Activated gamma-delta T cell treated with anti-CD3 and anti-CD28 coated beads, Interleukin-2, amount 50 U/mL, for 16 hours (primary cell): ENCODE results near the gene TENM4.
"Not testable (repeated sequence)": the region's sequence is repeated elsewhere in the genome, so short reads cannot be mapped to it uniquely, and the experiment has no call there.

Source experiments
- DNase-seq: peaks from one replicate; pipeline ENCODE4 v3.0.0-alpha.2; 2020; ENCODE audit warnings: low read depth

Gene TENM4

GRCh38 chr11:79208126-79208525, 232.7 kb downstream of the TENM4 start:
- DNase-seq = no peak

GRCh38 chr11:79206951-79207350, 233.9 kb downstream of the TENM4 start:
- no peak for DNase-seq

DNA sequence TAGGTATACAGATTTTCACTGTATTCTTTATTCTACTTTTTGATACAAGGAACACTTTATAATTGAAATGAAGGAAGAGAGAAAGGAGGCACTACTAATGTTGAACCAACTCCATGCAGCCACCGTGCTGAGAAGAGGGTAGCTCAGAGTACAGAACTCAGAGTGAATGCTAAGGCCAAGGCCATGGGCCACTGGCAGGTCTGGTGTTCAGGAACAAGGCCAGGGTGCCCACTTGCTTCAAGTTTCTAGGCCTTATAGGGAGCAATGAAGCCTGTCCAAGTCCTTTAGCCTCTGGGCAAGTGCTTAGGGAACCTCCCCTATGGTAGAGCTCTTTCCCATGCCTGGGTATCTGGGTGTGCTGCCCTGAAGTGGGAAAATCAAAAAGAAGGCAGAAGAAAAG, 235.0 kb downstream of the TENM4 start:
- DNase-seq = no peak

GRCh38 chr11:79201677-79202347, 239.0 kb downstream of the TENM4 start:
- DNase-seq = no peak

GRCh38 chr11:79200398-79201070, 240.3 kb downstream of the TENM4 start:
- DNase-seq = no peak

- DNase-seq = no peak
Measured at GRCh38 chr11:79199729-79200354, 241.0 kb downstream of the TENM4 start.

- DNase-seq = no peak
Measured at GRCh38 chr11:79198898-79199250, 242.0 kb downstream of the TENM4 start.

GRCh38 chr11:79198203-79198897, 242.5 kb downstream of the TENM4 start:
- no peak for DNase-seq

DNA sequence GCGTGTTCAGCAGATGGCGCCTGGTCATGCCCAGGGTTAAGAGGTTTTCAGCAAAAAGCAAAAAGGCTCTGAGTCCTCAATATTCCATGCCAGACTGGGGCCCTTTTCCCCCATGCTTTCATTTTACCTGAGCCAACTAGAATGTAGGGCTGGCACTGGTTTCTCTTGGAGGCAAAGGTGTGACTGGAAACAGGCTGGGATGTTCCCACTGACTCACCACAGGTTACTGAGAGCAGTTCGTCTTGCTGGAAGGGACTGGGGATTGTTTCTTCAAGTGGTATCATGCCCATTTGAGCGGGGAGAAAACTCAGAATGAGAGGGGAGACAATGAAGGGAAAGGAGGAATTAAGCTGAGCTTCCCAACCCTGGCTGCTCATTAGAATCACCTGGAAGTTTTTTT, 243.9 kb downstream of the TENM4 start:
- no peak for DNase-seq

DNA sequence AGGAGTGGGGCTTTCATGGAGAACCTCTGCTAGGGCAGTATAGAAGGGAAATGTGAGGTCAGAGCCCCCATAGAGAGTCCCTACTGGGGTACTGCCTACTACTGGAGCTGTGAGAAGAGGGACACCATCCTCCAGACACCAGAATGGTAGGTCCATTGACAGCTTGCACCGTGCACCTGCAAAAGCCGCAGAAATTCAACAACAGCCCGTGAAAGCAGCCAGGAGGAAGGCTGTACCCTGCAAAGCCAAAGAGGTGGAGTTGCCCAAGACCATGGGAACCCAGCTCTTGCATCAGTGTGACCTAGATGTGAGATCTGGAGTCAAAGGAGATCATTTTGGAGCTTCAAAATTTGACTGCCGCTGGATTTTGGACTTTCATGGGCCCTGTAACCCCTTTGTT, 245.6 kb downstream of the TENM4 start:
- no peak for DNase-seq

DNA sequence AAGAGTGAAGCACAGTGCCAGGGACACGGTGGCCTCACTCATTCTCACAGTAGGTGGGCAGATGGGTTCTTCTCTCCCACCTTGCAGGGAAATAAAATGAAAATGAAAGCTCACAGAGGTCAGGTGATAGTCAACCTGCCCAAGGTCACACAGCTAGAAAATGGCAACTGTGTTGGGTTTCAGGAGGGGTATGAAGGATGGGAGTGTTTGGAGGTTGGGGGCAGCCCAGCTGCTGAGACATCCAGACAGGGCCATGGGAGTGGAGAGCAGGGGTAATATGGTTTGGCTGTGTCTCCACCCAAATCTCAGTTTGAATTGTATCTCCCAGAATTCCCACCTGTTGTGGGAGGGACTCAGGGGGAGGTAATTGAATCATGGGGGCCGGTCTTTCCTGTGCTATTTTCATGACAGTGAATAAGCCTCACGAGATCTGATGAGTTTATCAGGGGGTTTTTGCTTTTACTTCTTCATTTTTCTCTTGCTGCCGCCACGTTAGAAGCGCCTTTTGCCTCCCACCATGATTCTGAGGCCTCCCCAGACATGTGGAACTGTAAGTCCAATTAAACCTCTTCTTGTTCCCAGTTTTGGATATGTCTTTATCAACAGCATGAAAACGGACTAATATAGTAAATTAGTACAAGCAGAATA, 247.0 kb downstream of the TENM4 start:
- DNase-seq = no peak

GRCh38 chr11:79192836-79193235, 248.0 kb downstream of the TENM4 start:
- DNase-seq = no peak

DNA sequence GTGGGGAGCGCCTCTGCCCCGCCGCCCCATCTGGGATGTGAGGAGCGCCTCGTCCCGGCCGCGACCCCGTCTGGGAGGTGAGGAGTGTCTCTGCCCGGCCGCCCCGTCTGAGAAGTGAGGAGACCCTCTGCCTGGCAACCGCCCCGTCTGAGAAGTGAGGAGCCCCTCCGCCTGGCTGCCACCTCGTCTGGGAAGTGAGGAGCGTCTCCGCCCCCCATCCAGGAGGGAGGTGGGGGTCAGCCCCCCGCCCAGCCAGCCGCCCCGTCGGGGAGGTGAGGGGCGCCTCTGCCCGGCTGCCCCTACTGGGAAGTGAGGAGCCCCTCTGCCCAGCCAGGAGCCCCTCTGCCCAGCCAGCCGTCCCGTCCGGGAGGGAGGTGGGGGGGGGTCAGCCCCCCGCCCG, 249.1 kb downstream of the TENM4 start:
- DNase-seq = not testable (repeated sequence)

DNA sequence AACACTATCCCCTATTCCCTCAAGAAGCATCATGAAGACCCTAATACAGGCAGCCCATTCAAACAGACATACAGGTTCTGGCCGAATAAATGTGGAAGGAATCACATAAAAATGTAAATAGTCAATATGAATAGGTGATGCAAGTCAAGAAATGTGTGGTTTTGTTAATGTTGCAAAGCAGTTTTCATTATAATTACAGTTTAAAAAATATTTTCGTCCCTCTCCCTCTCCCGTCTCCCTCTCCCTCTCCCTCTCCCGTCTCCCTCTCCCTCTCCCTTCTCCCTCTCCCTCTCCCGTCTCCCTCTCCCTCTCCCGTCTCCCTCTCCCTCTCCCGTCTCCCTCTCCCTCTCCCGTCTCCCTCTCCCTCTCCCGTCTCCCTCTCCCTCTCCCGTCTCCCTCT, 250.3 kb downstream of the TENM4 start:
- DNase-seq = not testable (repeated sequence)

DNA sequence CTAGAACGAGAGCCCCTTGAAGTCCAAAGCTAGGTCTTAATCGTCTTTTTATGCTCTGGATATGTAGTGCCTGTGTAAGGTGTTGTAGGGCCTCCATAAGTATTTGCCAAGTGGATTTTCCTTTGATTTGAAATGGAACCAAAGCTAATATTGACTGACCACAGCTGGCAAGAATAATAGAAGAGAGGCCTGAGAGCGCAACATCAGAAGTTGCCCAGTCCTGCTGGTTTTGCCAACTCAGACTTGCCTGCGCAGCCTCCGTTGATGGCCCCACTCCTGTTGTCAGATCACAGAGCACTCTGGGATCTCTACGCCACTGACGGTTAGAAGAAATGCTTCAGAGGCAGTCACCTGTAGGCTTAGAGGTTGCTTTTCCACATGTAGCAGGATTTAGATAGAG, 251.2 kb downstream of the TENM4 start:
- no peak for DNase-seq

DNA sequence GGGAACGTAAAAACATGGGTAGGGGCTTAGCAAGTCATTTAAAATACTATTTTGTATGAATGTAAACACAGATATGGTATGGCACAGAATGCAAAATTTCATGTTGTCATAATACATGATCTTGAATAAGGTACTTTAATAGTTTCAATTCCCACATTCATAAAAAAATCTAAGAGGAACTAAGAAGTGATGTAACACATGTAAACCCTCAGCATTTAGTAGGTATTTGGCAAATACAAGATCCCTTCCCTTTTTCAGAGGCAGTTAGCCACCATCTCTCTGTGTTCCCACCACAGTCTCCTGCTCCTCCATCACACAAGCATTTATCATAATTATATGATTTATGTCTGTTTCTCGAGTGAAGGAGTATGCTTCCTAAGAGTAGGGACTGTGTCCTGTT, 251.8 kb downstream of the TENM4 start:
- no peak for DNase-seq

DNA sequence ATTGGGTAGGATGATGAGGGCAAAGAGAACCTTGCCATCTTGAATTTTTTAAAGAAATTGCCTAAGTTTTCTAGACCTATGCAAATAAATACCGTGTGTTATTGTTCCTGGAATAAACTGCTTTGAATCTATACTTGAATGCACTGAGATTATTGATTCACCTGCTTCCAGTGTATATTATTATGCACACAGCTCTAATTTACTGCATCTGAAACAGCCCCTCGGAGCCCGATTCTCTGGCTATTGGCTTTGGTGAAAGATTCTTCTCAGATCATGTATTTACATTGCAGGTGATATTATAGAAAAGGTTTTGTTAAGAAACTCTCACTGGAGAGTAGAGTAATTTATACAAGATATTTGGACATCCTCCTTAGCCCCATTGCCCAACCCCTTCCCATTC, 254.2 kb downstream of the TENM4 start:
- no peak for DNase-seq

DNA sequence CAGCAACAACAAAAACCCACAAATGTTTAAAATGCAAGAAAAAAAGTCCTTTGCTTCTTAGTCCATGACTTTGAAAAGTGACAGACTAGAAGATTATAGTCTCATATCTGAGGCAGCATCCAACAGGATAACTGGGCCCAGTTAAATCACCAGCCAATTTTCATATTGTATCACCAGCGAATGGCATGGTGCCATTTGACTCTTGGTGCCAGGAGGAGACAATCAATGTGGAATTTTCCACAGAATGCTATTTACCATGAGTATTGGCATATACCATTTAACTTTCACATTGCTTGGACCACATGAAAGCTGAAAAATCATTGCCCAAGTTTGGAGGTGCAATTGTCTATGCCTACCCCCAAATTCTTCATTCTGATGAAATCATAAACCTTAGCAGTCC, 255.5 kb downstream of the TENM4 start:
- no peak for DNase-seq

DNA sequence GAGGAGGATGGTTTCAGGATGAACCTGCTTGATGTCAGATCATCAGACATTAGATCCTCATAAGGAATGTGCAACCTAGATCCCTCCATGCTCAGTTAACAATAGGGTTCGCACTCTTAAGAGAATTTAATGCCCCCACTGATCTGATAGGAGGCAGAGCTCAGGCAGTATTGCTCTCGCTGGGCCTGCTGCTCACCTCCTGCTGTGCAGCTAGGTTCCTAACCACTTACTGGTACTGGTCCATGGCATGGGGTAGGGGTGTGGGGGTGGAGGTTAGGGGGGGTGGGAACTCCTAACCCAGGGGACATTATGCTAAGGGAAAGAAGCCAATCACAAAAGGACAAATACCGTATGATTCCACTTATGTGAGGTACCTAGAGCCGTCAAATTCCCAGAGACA, 256.5 kb downstream of the TENM4 start:
- DNase-seq = no peak

- no peak for DNase-seq
Measured at GRCh38 chr11:79182794-79183193, 258.0 kb downstream of the TENM4 start.

- DNase-seq = no peak
Measured at GRCh38 chr11:79179087-79179486, 261.7 kb downstream of the TENM4 start.
